Lower leg skin (tissue), 3 donors: Measurements from ENCODE around the gene SMO.
"Not testable (repeated sequence)": the region's sequence is repeated elsewhere in the genome, so short reads cannot be mapped to it uniquely, and the experiment has no call there.

ENCODE experiments used
- CTCF ChIP-seq, 3 donors: fragments of 450-650 bp; IDR thresholded peaks; one replicate each; pipeline ENCODE4 v1.5.1; 2016; ENCODE audit warnings: antibody characterized with exemption in 3 of 3, mild to moderate bottlenecking in 3 of 3, moderate library complexity in 2 of 3
- POLR2A ChIP-seq, 2 donors: fragments of 450-650 bp; IDR thresholded peaks; one replicate each; pipeline ENCODE4 v1.6.1; 2016 to 2017; ENCODE audit warnings: antibody characterized with exemption in 2 of 2, mild to moderate bottlenecking in 1 of 2, moderate library complexity in 1 of 2

GRCh38 chr7:129215691-129216090, 27.3 kb downstream of the SMO start:
- not testable (repeated sequence) for TF ChIP-seq CTCF, POLR2A (IDR thresholded peaks at IDR 0.05)
